Ovary (tissue), 9 donors: ENCODE data around the gene DYNC1H1. TPM values are rescaled to one million over a fixed set of nuclear protein-coding genes. Genes with fewer than 3 reads are reported as not detected.

Experiments used
- DNase-seq, 5 donors: peaks; one replicate each; pipeline ENCODE4 v3.0.0-alpha.2; 2019 to 2020
- H3K27ac ChIP-seq, 2 donors: fragments of 200-600 bp; one replicate each; pipeline versions ENCODE4 v1.5.1 to v1.8.0; 2019 to 2022
- H3K27me3 ChIP-seq: fragments of 200-600 bp; one replicate; pipeline ENCODE4 v1.8.0; 2022
- H3K36me3 ChIP-seq: fragments of 200-600 bp; sonication (generic); one replicate; pipeline ENCODE4 v1.5.1; 2019
- H3K4me1 ChIP-seq: one replicate; pipeline ENCODE4 v1.8.1; 2013; ENCODE audit warnings: mild to moderate bottlenecking, moderate library complexity; ENCODE audit not compliant: insufficient read depth
- H3K4me3 ChIP-seq: fragments of 200-600 bp; sonication (generic); one replicate; pipeline ENCODE4 v1.5.1; 2017
- H3K9me3 ChIP-seq, 2 donors: fragments of 200-600 bp in 1 of 2; sonication (generic) in 1 of 2; one replicate each; pipeline versions ENCODE4 v1.5.1 to v1.8.1; 2013 to 2019; ENCODE audit warnings: mild to moderate bottlenecking in 1 of 2, moderate library complexity in 1 of 2
- CTCF ChIP-seq, 3 donors: fragments of 450-650 bp in 2 of 3; fragments of 200-600 bp in 1 of 3; IDR thresholded peaks; one replicate each; pipeline versions ENCODE4 v1.5.1 to v1.8.0; 2016 to 2022; ENCODE audit warnings: antibody characterized with exemption in 3 of 3, mild to moderate bottlenecking in 1 of 3
- EP300 ChIP-seq: sonication (generic); formaldehyde crosslinking; IDR thresholded peaks from one replicate; pipeline ENCODE4 v1.6.1; 2017; ENCODE audit warnings: antibody characterized with exemption
- POLR2A ChIP-seq: fragments of 450-650 bp; IDR thresholded peaks from one replicate; pipeline ENCODE4 v1.6.1; 2017; ENCODE audit warnings: antibody characterized with exemption, mild to moderate bottlenecking, moderate library complexity
- WGBS, 3 donors: extraction: QIAGEN DNeasy Blood & Tissue Kit in 1 of 3; methylation state at CpG; one replicate each; pipeline versions ENCODE4 v1.1.5 to v1.1.7; 2013 to 2017; 5-methylcytosine and 5-hydroxymethylcytosine counted together
- intact Hi-C, 4 donors: fragments of 100-400 bp; cut with DNase I; formaldehyde crosslinking; loops; one replicate each; pipeline versions ENCODE4 v1.11.0 to v1.15.1; 2022 to 2023
- polyA plus RNA-seq, 2 donors: library from polyadenylated mRNA; stranded (reverse); fragments of 200-250 nt in 1 of 2; fragments of 350-450 nt in 1 of 2; fragmentation: Illumina TruSeq in 1 of 2; extraction: RNeasy Lipid Tissue Mini Kit (QIAGEN cat#74804) in 1 of 2; gene quantifications; one replicate each; pipeline ENCODE4 v1.2.3, GENCODE V29; 2013 to 2014
- total RNA-seq, 7 donors: library from RNA; depleted of rRNA in 2 of 7; stranded (reverse); fragments of >200 nt in 2 of 7; fragmentation: NEBNext Ultra II Directional in 3 of 7; extraction: Animal tissue kit (Norgen Biotek cat#: 25700) in 3 of 7; gene quantifications; one replicate each; pipeline versions ENCODE4 v1.1.0 to v1.2.4, GENCODE V29; 2016 to 2023
- donor health status: DM: no; HTN: no; CAD: no; lungs with moderate emphysema.
- donor health status: DM: no; HTN: no; CAD: no.
- donor health status: Bipolar disorder and iron deficiency.
- donor health status: DM: yes; HTN: yes; CAD: no.
- donor health status: DM: no; HTN: no; CAD: no.
- donor health status: DM: yes; HTN: yes; CAD: no.

The DYNC1H1 gene
- total and polyA plus RNA-seq, 9 donors: 130 to 373 (median 246) TPM

GRCh38 chr14:101959277-101959676 is 5.1 kb upstream of the DYNC1H1 start:
- 81 to 91% (median 83%) methylated on average over 2 of the region's 2 CpGs for WGBS, 3 donors
- no peak for DNase-seq
- H3K4me1 ChIP-seq: no peaks in the 10 kb centered on the region
- no peak overlapping the region for H3K4me3 ChIP-seq
- no peak overlapping the region for H3K27ac ChIP-seq
- H3K9me3 ChIP-seq: no peaks in the 10 kb centered on the region
- intact Hi-C loops: no loop called here
- no peaks in the 10 kb centered on the region for H3K27me3 ChIP-seq
- TF ChIP-seq CTCF (IDR thresholded peaks at IDR 0.05) (no peak), POLR2A (no peak), EP300 (no peak)
- H3K36me3 ChIP-seq: no peaks in the 10 kb centered on the region

GRCh38 chr14:101960225-101960624 is 4.1 kb upstream of the DYNC1H1 start:
- Histone ChIP-seq H3K36me3 (no peaks in the 10 kb centered on the region), H3K27ac (no peak overlapping the region), H3K27me3 (no peaks in the 10 kb centered on the region), H3K9me3 (no peaks in the 10 kb centered on the region), H3K4me3 (no peak overlapping the region), H3K4me1 (no peaks in the 10 kb centered on the region)
- WGBS, 3 donors: 49 to 60% (median 56%) methylated on average over 13 of the region's 13 CpGs
- TF ChIP-seq EP300: no peak
- TF ChIP-seq CTCF (IDR thresholded peaks at IDR 0.05): no peak
- no peak for TF ChIP-seq POLR2A
- intact Hi-C loops: loop anchor here (5.0 to 10.0 kb wide), 6 partner anchors 125 to 255 kb away; partner anchors contain the start of genes HSP90AA1 (in 1 of the 4) and PPP2R5C (in 1 of the 4)
- peak in 1 of 5 donors; percentile 30 for DNase-seq

GRCh38 chr14:101961011-101961721 is 3.2 kb upstream of the DYNC1H1 start:
- no peak overlapping the region for H3K4me3 ChIP-seq
- H3K9me3 ChIP-seq: no peaks in the 10 kb centered on the region
- no peaks in the 10 kb centered on the region for H3K36me3 ChIP-seq
- intact Hi-C loops: loop anchor here (5.0 to 10.0 kb wide), 6 partner anchors 124 to 256 kb away; partner anchors contain the start of genes HSP90AA1 (in 1 of the 4) and PPP2R5C (in 1 of the 4)
- DNase-seq: peak; percentile 60 to 79 (median 74)
- no peak overlapping the region for H3K27ac ChIP-seq
- H3K27me3 ChIP-seq: no peaks in the 10 kb centered on the region
- TF ChIP-seq EP300: no peak
- peak; percentile 67 to 82 (median 78) for TF ChIP-seq CTCF (IDR thresholded peaks at IDR 0.05)
- H3K4me1 ChIP-seq: peaks cover 4% of the 10 kb centered on the region
- 28 to 39% (median 30%) methylated on average over 19 of the region's 19 CpGs for WGBS, 3 donors

GRCh38 chr14:101961746-101962502 is 2.4 kb upstream of the DYNC1H1 start:
- Histone ChIP-seq H3K27me3 (no peaks in the 10 kb centered on the region), H3K9me3 (no peaks in the 10 kb centered on the region), H3K27ac (no peak overlapping the region), H3K4me1 (peaks cover 4% of the 10 kb centered on the region), H3K4me3 (no peak overlapping the region), H3K36me3 (no peaks in the 10 kb centered on the region)
- WGBS, 3 donors: 79 to 86% (median 82%) methylated on average over 9 of the region's 9 CpGs
- no peak for TF ChIP-seq CTCF (IDR thresholded peaks at IDR 0.05)
- no peak for TF ChIP-seq POLR2A
- intact Hi-C loops: loop anchor here (5.0 to 10.0 kb wide), 6 partner anchors 123 to 257 kb away; partner anchors contain the start of genes HSP90AA1 (in 1 of the 4) and PPP2R5C (in 1 of the 4)
- DNase-seq: peak in 1 of 5 donors; percentile 36
